HL-60 (cell line): ENCODE data around the gene NPAS1.

Source experiments
- CTCF ChIP-seq: IDR thresholded peaks from one replicate; pipeline ENCODE4 v1.5.1; 2011; ENCODE audit warnings: low read length, control low read depth, inconsistent platforms; ENCODE audit not compliant: insufficient read depth
- GABPA ChIP-seq: IDR thresholded peaks from 2 replicates; pipeline ENCODE4 v1.6.1; 2012; ENCODE audit warnings: low read depth
- POLR2AphosphoS5 ChIP-seq: IDR thresholded peaks from 2 replicates; pipeline ENCODE4 v1.6.1; 2012; ENCODE audit warnings: low read depth
- SPI1 ChIP-seq: IDR thresholded peaks from 2 replicates; pipeline ENCODE4 v1.6.1; 2012; ENCODE audit warnings: low read depth, mild to moderate bottlenecking, borderline replicate concordance
- TF ChIP-seq, protein P1 (sequence below): IDR thresholded peaks from 2 replicates; pipeline ENCODE4 v1.6.1; 2012; ENCODE audit warnings: low read depth; ENCODE audit not compliant: insufficient replicate concordance

- TF ChIP-seq CTCF (no peak), POLR2AphosphoS5 (no peak), SPI1 (no peak), GABPA (no peak)
- TF ChIP-seq, protein P1, sequence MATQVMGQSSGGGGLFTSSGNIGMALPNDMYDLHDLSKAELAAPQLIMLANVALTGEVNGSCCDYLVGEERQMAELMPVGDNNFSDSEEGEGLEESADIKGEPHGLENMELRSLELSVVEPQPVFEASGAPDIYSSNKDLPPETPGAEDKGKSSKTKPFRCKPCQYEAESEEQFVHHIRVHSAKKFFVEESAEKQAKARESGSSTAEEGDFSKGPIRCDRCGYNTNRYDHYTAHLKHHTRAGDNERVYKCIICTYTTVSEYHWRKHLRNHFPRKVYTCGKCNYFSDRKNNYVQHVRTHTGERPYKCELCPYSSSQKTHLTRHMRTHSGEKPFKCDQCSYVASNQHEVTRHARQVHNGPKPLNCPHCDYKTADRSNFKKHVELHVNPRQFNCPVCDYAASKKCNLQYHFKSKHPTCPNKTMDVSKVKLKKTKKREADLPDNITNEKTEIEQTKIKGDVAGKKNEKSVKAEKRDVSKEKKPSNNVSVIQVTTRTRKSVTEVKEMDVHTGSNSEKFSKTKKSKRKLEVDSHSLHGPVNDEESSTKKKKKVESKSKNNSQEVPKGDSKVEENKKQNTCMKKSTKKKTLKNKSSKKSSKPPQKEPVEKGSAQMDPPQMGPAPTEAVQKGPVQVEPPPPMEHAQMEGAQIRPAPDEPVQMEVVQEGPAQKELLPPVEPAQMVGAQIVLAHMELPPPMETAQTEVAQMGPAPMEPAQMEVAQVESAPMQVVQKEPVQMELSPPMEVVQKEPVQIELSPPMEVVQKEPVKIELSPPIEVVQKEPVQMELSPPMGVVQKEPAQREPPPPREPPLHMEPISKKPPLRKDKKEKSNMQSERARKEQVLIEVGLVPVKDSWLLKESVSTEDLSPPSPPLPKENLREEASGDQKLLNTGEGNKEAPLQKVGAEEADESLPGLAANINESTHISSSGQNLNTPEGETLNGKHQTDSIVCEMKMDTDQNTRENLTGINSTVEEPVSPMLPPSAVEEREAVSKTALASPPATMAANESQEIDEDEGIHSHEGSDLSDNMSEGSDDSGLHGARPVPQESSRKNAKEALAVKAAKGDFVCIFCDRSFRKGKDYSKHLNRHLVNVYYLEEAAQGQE: no peak
Measured at GRCh38 chr19:47063874-47064273, 44.2 kb downstream of the NPAS1 start.
